Testis (tissue), 3 donors: ENCODE results near the gene FABP3. TPM values are rescaled to one million over a fixed set of nuclear protein-coding genes. Genes with fewer than 3 reads are reported as not detected.

Experiments
- DNase-seq: peaks from one replicate; pipeline ENCODE4 v3.0.0-alpha.2; 2019
- H3K27ac ChIP-seq, 2 donors: fragments of 200-600 bp; sonication (generic); one replicate each; pipeline ENCODE4 v1.5.1; 2019
- H3K27me3 ChIP-seq: fragments of 200-600 bp; sonication (generic); one replicate; pipeline ENCODE4 v1.5.1; 2019
- H3K36me3 ChIP-seq: fragments of 200-600 bp; sonication (generic); one replicate; pipeline ENCODE4 v1.5.1; 2017; ENCODE audit warnings: low read depth; ENCODE audit errors: missing control alignments
- H3K4me1 ChIP-seq: fragments of 200-600 bp; sonication (generic); one replicate; pipeline ENCODE4 v1.5.1; 2019
- H3K4me3 ChIP-seq, 2 donors: fragments of 200-600 bp; sonication (generic); one replicate each; pipeline ENCODE4 v1.5.1; 2017 to 2019
- H3K9me3 ChIP-seq: fragments of 200-600 bp; sonication (generic); one replicate; pipeline ENCODE4 v1.5.1; 2017
- CTCF ChIP-seq, 3 experiments: fragments of 450-650 bp in 2 of 3; fragments of 200-600 bp in 1 of 3; sonication (generic) in 1 of 3; IDR thresholded peaks; one replicate each; pipeline ENCODE4 v1.5.1; 2016 to 2019; ENCODE audit warnings: antibody characterized with exemption in 3 of 3, mild to moderate bottlenecking in 2 of 3, moderate library complexity in 1 of 3
- POLR2A ChIP-seq: fragments of 450-650 bp; IDR thresholded peaks from one replicate; pipeline ENCODE4 v1.6.1; 2017; ENCODE audit warnings: antibody characterized with exemption, mild to moderate bottlenecking, moderate library complexity
- WGBS, 2 donors: methylation state at CpG; one replicate each; pipeline ENCODE4 v1.1.5; 2018; 5-methylcytosine and 5-hydroxymethylcytosine counted together
- intact Hi-C: fragments of 100-400 bp; cut with DNase I; formaldehyde crosslinking; loops from one replicate; pipeline ENCODE4 v1.15.1; 2023; ENCODE audit warnings: low total_unique reads
- polyA plus RNA-seq: library from polyadenylated mRNA; stranded (reverse); fragments of 350-450 nt; fragmentation: Illumina TruSeq; extraction: RNeasy Lipid Tissue Mini Kit (QIAGEN cat#74804); gene quantifications from one replicate; pipeline ENCODE4 v1.2.3, GENCODE V29; 2014; ENCODE audit warnings: low read depth, low replicate concordance; ENCODE audit not compliant: insufficient read depth
- total RNA-seq, 2 donors: library from RNA; depleted of rRNA; stranded (reverse); fragments of >200 nt; gene quantifications; one replicate each; pipeline ENCODE4 v1.2.3, GENCODE V29; 2016

FABP3 gene
- total and polyA plus RNA-seq, 3 donors from 2014 or later = 28.3 to 67.5 (median 34.3) TPM

GRCh38 chr1:31396633-31397351 lies 23.9 kb upstream of the FABP3 start:
- Histone ChIP-seq H3K36me3 (no peaks in the 10 kb centered on the region), H3K27ac (no peak overlapping the region), H3K4me1 (peaks cover 7% of the 10 kb centered on the region), H3K27me3 (no peaks in the 10 kb centered on the region), H3K9me3 (no peaks in the 10 kb centered on the region), H3K4me3 (no peak overlapping the region)
- no peak for DNase-seq
- 90 to 94% methylated on average over 3 of the region's 3 CpGs for WGBS, 2 donors
- intact Hi-C loops = no loop called here
- no peak for TF ChIP-seq CTCF (IDR thresholded peaks at IDR 0.05)
- TF ChIP-seq POLR2A = no peak

GRCh38 chr1:31394584-31395193 lies 21.8 kb upstream of the FABP3 start:
- no peak for TF ChIP-seq POLR2A
- peak; percentile 49 to 79 (median 71) for TF ChIP-seq CTCF (IDR thresholded peaks at IDR 0.05)
- intact Hi-C loops = no loop called here
- H3K36me3 ChIP-seq = no peaks in the 10 kb centered on the region
- H3K27ac ChIP-seq = no peak overlapping the region
- no peaks in the 10 kb centered on the region for H3K27me3 ChIP-seq
- H3K4me1 ChIP-seq = peaks cover 4% of the 10 kb centered on the region
- peak; percentile 91 for DNase-seq
- H3K9me3 ChIP-seq = no peaks in the 10 kb centered on the region
- H3K4me3 ChIP-seq = peak overlapping the region; percentile 4 to 53
- 1% methylated on average over 13 to 36 of the region's 36 CpGs for WGBS, 2 donors

GRCh38 chr1:31393463-31393862 lies 20.6 kb upstream of the FABP3 start:
- no peaks in the 10 kb centered on the region for H3K27me3 ChIP-seq
- TF ChIP-seq POLR2A (no peak), CTCF (IDR thresholded peaks at IDR 0.05) (no peak)
- DNase-seq = no peak
- intact Hi-C loops = no loop called here
- H3K36me3 ChIP-seq = no peaks in the 10 kb centered on the region
- H3K9me3 ChIP-seq = no peaks in the 10 kb centered on the region
- H3K4me3 ChIP-seq = no peak overlapping the region
- no peak overlapping the region for H3K27ac ChIP-seq
- peaks cover 4% of the 10 kb centered on the region for H3K4me1 ChIP-seq

GRCh38 chr1:31390071-31390470 lies 17.2 kb upstream of the FABP3 start:
- no peak for TF ChIP-seq POLR2A
- no peak for TF ChIP-seq CTCF (IDR thresholded peaks at IDR 0.05)
- intact Hi-C loops = no loop called here
- DNase-seq = no peak
- H3K36me3 ChIP-seq = no peaks in the 10 kb centered on the region
- no peaks in the 10 kb centered on the region for H3K9me3 ChIP-seq
- no peak overlapping the region for H3K4me3 ChIP-seq
- no peaks in the 10 kb centered on the region for H3K27me3 ChIP-seq
- 95% methylated on average over 7 of the region's 7 CpGs for WGBS, 2 donors
- no peak overlapping the region for H3K27ac ChIP-seq
- peaks cover 4% of the 10 kb centered on the region for H3K4me1 ChIP-seq

- no peak for DNase-seq
- Histone ChIP-seq H3K9me3 (no peaks in the 10 kb centered on the region), H3K27me3 (no peaks in the 10 kb centered on the region), H3K27ac (no peak overlapping the region), H3K36me3 (no peaks in the 10 kb centered on the region), H3K4me3 (no peak overlapping the region), H3K4me1 (peaks cover 4% of the 10 kb centered on the region)
- intact Hi-C loops = no loop called here
- TF ChIP-seq POLR2A (no peak), CTCF (IDR thresholded peaks at IDR 0.05) (no peak)
- 91 to 98% methylated on average over 7 of the region's 7 CpGs for WGBS, 2 donors
These were observed 16.7 kb upstream of the FABP3 start for GRCh38 chr1:31389616-31390015.
